ENCODE measurements around the gene ODF4. TPM values are rescaled to one million over a fixed set of nuclear protein-coding genes. Genes with fewer than 3 reads are reported as not detected.
A peak's percentile ranks its signal among the peaks of the same experiment; 100 is the strongest.

Gene ODF4
- total and polyA plus RNA-seq, 3 donors from 2014 or later = 5.3 to 34.0 (median 7.7) TPM

GRCh38 chr17:8294814-8295316 is 44.8 kb upstream of the ODF4 start:
- intact Hi-C loops (cut with DNase I; ENCODE audit: low total_unique reads) = no loop called here
- Histone ChIP-seq H3K9me3 (no peaks in the 10 kb centered on the region), H3K27me3 (no peaks in the 10 kb centered on the region), H3K4me3 (peak overlapping the region; percentile 81 to 84), H3K36me3 (ENCODE audit: low read depth, missing control alignments) (no peaks in the 10 kb centered on the region), H3K4me1 (no peaks in the 10 kb centered on the region), H3K27ac (peak overlapping the region; percentile 81 to 93)
- no peak for TF ChIP-seq POLR2A (IDR thresholded peaks at IDR 0.05)
- TF ChIP-seq, protein P1, sequence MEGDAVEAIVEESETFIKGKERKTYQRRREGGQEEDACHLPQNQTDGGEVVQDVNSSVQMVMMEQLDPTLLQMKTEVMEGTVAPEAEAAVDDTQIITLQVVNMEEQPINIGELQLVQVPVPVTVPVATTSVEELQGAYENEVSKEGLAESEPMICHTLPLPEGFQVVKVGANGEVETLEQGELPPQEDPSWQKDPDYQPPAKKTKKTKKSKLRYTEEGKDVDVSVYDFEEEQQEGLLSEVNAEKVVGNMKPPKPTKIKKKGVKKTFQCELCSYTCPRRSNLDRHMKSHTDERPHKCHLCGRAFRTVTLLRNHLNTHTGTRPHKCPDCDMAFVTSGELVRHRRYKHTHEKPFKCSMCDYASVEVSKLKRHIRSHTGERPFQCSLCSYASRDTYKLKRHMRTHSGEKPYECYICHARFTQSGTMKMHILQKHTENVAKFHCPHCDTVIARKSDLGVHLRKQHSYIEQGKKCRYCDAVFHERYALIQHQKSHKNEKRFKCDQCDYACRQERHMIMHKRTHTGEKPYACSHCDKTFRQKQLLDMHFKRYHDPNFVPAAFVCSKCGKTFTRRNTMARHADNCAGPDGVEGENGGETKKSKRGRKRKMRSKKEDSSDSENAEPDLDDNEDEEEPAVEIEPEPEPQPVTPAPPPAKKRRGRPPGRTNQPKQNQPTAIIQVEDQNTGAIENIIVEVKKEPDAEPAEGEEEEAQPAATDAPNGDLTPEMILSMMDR (IDR thresholded peaks at IDR 0.05) = no peak
- 3 to 4% methylated on average over 15 of the region's 15 CpGs for WGBS, 2 donors
- DNase-seq = no peak

DNA sequence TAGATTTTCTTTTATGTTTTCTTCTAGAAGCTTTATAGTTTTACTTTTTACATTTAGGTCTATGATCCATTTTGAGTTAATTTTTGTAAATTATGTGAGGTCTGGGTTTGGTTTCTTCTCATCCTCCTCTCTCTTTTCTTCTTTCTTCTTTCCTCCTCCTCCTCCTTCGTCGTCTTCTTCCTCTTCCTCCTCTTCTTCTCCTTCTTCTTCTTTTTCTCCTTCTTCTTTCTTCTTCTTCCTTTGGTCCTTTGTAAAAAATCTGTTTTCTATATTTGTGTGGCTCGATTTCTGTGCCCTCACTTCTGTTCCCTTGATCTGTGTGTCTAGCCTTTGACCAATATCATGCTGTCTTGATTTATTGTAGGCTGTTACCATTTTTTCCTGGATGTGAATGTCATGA is 39.4 kb upstream of the ODF4 start:
- no peak for TF ChIP-seq POLR2A (IDR thresholded peaks at IDR 0.05)
- TF ChIP-seq, protein P1 (IDR thresholded peaks at IDR 0.05) = no peak
- H3K27ac ChIP-seq = no peak overlapping the region
- H3K27me3 ChIP-seq = no peaks in the 10 kb centered on the region
- no peaks in the 10 kb centered on the region for H3K9me3 ChIP-seq
- no peak overlapping the region for H3K4me3 ChIP-seq
- intact Hi-C loops (cut with DNase I; ENCODE audit: low total_unique reads) = no loop called here
- DNase-seq = no peak
- H3K4me1 ChIP-seq = no peaks in the 10 kb centered on the region
- H3K36me3 ChIP-seq (ENCODE audit: low read depth, missing control alignments) = no peaks in the 10 kb centered on the region
- 67 to 71% methylated on average over 3 of the region's 3 CpGs for WGBS, 2 donors

DNA sequence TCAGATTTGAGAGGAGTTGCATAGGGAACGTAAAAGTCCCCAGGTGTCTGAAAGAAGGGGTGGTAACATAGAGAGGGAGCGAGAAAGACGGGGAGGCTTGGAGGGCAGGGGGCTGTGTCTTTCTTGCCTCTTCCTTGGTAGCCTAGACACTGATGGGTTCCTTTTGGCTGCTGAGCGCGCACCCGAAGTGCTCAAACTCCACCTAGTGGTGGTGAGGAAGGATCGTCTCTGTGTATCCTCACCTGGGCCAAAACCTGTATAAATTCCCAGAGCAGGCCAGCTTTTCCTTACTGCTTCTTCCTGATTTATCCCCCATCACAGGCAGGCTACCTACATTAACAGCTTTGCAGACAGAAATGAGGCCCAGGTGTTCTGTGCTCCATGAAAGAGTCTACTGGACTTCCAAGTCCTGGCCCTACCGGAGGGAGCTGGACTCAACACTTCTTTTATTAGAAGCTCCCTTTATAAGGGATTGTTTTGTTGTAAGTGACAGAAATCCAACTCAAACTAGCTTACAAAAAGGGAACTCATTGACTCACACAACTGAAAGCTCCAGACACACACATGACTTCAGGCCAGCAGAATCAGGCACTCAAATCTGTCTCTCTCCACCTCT is 38.9 kb upstream of the ODF4 start:
- H3K36me3 ChIP-seq (ENCODE audit: low read depth, missing control alignments) = no peaks in the 10 kb centered on the region
- no peaks in the 10 kb centered on the region for H3K4me1 ChIP-seq
- TF ChIP-seq POLR2A (IDR thresholded peaks at IDR 0.05) = no peak
- TF ChIP-seq, protein P1 (IDR thresholded peaks at IDR 0.05) = peak; percentile 70 to 84 (median 74)
- H3K9me3 ChIP-seq = no peaks in the 10 kb centered on the region
- H3K27me3 ChIP-seq = no peaks in the 10 kb centered on the region
- H3K27ac ChIP-seq = no peak overlapping the region
- WGBS, 2 donors = 30 to 51% methylated on average over 8 of the region's 8 CpGs
- intact Hi-C loops (cut with DNase I; ENCODE audit: low total_unique reads) = no loop called here
- peak; percentile 73 for DNase-seq
- no peak overlapping the region for H3K4me3 ChIP-seq

DNA sequence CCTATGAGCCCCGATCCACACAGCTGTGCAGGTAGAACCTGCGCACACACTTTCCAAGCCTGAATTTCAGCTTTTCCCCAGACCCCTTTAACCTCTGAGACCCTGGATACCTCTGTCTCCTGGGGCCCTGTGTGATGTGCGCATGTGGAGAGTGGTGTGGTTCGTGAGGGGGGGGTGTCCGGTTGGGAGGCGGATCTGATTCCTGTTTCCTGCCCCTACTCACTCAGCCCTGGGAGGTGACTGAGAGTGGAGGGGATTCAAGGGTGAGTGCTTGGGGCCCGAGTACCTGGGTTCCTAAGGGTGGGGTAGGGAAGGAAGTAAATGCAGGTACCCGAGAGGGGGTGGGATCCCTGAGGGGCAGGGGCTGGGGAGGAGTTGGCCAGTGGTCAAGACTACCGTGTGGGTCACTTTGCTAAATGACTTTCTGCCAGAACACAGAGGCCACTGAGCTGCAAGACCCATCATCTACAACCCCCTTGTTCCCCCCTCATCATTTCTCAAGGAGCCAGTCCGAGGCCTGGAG is 29.0 kb upstream of the ODF4 start:
- no peaks in the 10 kb centered on the region for H3K9me3 ChIP-seq
- WGBS, 2 donors = 59 to 74% methylated on average over 7 to 10 of the region's 10 CpGs
- no peak overlapping the region for H3K4me3 ChIP-seq
- no peak overlapping the region for H3K27ac ChIP-seq
- no peak for DNase-seq
- intact Hi-C loops (cut with DNase I; ENCODE audit: low total_unique reads) = no loop called here
- no peaks in the 10 kb centered on the region for H3K36me3 ChIP-seq (ENCODE audit: low read depth, missing control alignments)
- H3K4me1 ChIP-seq = peaks cover 5% of the 10 kb centered on the region
- TF ChIP-seq, protein P1 (IDR thresholded peaks at IDR 0.05) = no peak
- no peak for TF ChIP-seq POLR2A (IDR thresholded peaks at IDR 0.05)
- H3K27me3 ChIP-seq = no peaks in the 10 kb centered on the region
